ENCODE measurements around the gene HSD17B11.
"Not testable (repeated sequence)": the region's sequence is repeated elsewhere in the genome, so short reads cannot be mapped to it uniquely, and the experiment has no call there.

The HSD17B11 gene

DNA sequence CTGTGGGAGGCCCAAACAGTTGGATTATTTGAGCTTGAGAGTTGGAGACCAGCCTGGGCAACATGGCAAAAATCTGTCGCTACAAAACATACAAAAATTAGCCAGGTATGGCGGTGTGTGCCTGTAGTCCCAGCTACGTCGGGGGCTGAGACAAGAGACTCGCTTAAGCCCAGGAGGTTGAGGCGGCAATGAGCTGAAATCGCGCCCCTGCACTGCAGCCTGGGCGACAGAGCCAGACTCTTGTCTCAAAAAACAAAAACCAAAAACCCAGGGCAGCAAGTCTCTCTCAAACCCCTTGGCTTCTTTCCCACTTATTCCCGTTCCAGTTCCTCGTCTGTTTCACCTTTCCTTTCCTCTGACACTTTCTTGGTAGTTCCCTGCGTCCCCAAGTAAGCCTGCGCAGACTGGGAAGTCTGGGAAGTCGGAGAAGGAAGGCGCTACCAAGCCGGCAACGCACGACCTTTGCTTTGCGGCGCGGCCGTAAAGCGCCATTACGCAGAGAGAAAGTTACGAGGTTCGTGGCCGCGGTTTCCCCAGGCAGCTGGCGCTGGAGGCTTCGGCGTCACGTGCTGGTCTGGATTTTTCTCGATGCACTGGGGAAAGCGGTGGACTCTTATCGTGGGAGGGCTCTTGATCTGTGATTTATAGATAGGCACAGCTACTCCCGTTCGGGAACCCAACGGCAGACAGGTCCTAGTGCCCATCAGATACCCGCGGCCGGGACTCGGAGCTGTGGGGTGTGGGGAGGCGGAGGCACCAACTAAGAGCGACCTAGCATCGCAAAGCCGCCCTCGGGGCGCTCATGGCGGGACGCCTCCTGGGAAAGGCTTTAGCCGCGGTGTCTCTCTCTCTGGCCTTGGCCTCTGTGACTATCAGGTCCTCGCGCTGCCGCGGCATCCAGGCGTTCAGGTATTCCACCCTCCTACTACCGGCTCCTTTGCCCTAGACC is 31.4 kb upstream of the HSD17B11 start, which contains the start of gene NUDT9:
NUDT9 (plus strand) TSS at position 470 of the 949 bp plus-strand sequence; CDS start at position 803, 333 bp downstream.
- Histone ChIP-seq H3K9me3 (ENCODE audit: control insufficient read depth, insufficient read depth, low read length) (no peaks in the 10 kb centered on the region), H3K36me3 (ENCODE audit: control insufficient read depth, insufficient read depth, low read length) (no peaks in the 10 kb centered on the region), H3K27ac (ENCODE audit: low read length) (no peak within 1 kb of the TSS), H3K4me3 (ENCODE audit: low read length) (peak within 1 kb of the TSS; percentile 82; the same call in 1 of the 2 replicates), H3K27me3 (ENCODE audit: control insufficient read depth, insufficient read depth, low read length) (no peaks in the 10 kb centered on the region), H3K4me1 (ENCODE audit: control insufficient read depth, insufficient read depth, low read length) (peaks cover 3% of the 10 kb centered on the region; the same call in 1 of the 2 replicates)
- WGBS (ENCODE audit: insufficient coverage, insufficient read length) = no CpG with 5 or more reads among the region's 58 CpGs
- DNase-seq (ENCODE audit: low read depth, low spot score) = peak; percentile 89

DNA sequence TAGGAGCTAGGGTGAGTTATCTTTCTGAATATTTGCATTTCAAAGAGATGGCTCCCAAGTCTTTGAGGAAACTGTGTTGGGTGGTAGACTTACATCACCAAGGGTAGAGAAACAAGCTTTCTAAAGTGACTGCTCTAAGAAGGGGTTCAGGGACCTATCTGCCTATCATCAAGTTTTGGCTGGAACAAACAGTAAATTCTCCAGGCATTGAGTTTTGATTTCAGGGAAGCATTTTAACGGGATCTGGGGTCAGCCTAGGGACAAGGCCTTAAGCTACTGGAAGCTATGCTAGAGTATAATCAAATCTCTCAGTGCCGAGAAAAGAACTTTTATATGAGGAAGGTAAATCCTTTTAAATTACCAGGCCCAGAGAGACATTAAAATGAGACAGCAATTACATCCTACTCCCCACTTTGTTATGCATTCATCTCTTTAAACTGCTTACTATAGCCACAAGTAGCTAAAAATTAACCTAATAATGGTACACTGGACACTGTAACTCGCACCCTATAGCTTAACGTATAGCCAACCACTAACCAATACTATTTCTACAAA is 29.4 kb upstream of the HSD17B11 start:
- DNase-seq (ENCODE audit: low read depth, low spot score) = no peak
- no peaks in the 10 kb centered on the region for H3K27me3 ChIP-seq (ENCODE audit: control insufficient read depth, insufficient read depth, low read length)
- no CpG with 5 or more reads among the region's 4 CpGs for WGBS (ENCODE audit: insufficient coverage, insufficient read length)
- no peaks in the 10 kb centered on the region for H3K36me3 ChIP-seq (ENCODE audit: control insufficient read depth, insufficient read depth, low read length)
- H3K9me3 ChIP-seq (ENCODE audit: control insufficient read depth, insufficient read depth, low read length) = no peaks in the 10 kb centered on the region
- peaks cover 3% of the 10 kb centered on the region; the same call in 1 of the 2 replicates for H3K4me1 ChIP-seq (ENCODE audit: control insufficient read depth, insufficient read depth, low read length)
- no peak overlapping the region for H3K4me3 ChIP-seq (ENCODE audit: low read length)
- no peak overlapping the region for H3K27ac ChIP-seq (ENCODE audit: low read length)

DNA sequence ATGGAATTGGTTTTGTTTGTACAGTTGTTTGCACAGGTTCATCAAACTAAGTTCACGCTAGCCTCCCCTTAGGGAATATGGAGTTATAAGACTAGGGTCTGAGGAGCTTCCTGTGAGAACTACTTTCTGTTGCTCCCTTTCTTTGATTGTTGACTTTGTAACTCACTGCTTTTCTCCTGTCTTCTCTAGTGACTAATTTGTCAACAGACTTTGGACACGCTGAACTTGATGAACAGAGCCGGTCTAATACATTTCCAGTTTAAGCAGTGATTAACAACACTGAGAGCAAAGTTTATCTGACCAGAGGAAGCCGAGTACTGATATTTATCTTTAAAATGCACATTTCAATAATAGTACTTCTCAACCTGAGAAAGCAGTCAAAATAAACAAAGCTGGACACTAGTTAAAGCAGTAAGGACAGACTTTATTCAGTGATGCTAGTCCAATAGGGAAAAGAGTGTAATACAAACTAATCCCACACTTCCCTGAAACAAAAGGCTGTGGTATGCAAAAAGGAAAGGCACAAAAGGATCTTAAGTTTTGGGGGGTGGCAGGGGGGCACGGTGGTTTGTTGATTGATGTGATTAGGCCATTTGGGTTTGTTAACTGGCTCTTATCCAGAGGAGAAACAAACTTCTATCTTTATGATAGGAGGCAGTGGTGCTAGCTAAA is 28.7 kb upstream of the HSD17B11 start:
- Histone ChIP-seq H3K27me3 (ENCODE audit: control insufficient read depth, insufficient read depth, low read length) (no peaks in the 10 kb centered on the region), H3K4me1 (ENCODE audit: control insufficient read depth, insufficient read depth, low read length) (peaks cover 3% of the 10 kb centered on the region; the same call in 1 of the 2 replicates), H3K36me3 (ENCODE audit: control insufficient read depth, insufficient read depth, low read length) (no peaks in the 10 kb centered on the region), H3K9me3 (ENCODE audit: control insufficient read depth, insufficient read depth, low read length) (no peaks in the 10 kb centered on the region), H3K4me3 (ENCODE audit: low read length) (no peak overlapping the region), H3K27ac (ENCODE audit: low read length) (no peak overlapping the region)
- WGBS (ENCODE audit: insufficient coverage, insufficient read length) = no CpG with 5 or more reads among the region's 5 CpGs
- DNase-seq (ENCODE audit: low read depth, low spot score) = no peak

DNA sequence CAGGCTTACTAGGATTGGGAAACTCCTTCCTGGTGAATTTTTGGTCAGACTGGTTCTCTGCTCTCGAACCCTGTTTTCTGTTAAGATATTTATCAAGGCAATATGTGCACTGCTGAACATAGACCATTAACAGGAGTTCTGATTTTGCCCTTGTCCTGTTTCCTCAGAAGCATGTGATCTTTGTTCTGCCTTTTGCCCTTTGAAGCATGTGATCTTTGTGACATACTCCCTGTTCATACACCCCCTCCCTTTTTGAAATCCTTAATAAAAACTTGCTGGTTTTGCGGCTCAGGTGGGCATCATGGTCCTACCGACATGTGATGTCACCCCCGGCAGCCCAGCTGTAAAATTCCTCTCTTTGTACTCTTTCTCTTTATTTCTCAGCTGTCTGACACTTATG is 27.4 kb upstream of the HSD17B11 start:
- not testable (repeated sequence) for H3K27me3 ChIP-seq (ENCODE audit: control insufficient read depth, insufficient read depth, low read length); H3K4me3 ChIP-seq (ENCODE audit: low read length); H3K27ac ChIP-seq (ENCODE audit: low read length); H3K36me3 ChIP-seq (ENCODE audit: control insufficient read depth, insufficient read depth, low read length); H3K9me3 ChIP-seq (ENCODE audit: control insufficient read depth, insufficient read depth, low read length); H3K4me1 ChIP-seq (ENCODE audit: control insufficient read depth, insufficient read depth, low read length); DNase-seq (ENCODE audit: low read depth, low spot score)
- no CpG with 5 or more reads among the region's 4 CpGs for WGBS (ENCODE audit: insufficient coverage, insufficient read length)

DNA sequence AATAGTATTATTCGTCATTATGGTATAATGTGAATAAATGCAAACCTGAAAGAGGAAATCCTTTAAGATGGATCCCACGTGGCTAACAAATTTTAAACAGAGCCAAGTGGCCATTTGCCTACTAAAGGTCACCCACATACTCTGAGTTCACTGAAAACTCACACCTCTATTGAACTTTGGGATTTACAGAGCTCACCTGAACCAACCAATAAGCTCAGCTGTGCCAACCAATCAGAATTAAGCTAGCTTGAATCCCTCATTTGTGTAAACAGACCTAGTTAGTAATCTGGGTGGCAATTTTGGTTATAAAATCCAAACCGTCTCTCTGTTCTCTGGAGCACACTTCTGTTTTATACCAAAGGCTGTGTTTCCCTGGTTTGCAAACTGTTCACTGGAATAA is 26.0 kb upstream of the HSD17B11 start:
- no CpG with 5 or more reads among the region's 3 CpGs for WGBS (ENCODE audit: insufficient coverage, insufficient read length)
- H3K36me3 ChIP-seq (ENCODE audit: control insufficient read depth, insufficient read depth, low read length) = no peaks in the 10 kb centered on the region
- peaks cover 3% of the 10 kb centered on the region; the same call in 1 of the 2 replicates for H3K4me1 ChIP-seq (ENCODE audit: control insufficient read depth, insufficient read depth, low read length)
- H3K27ac ChIP-seq (ENCODE audit: low read length) = no peak overlapping the region
- no peaks in the 10 kb centered on the region for H3K27me3 ChIP-seq (ENCODE audit: control insufficient read depth, insufficient read depth, low read length)
- H3K4me3 ChIP-seq (ENCODE audit: low read length) = no peak overlapping the region
- no peaks in the 10 kb centered on the region for H3K9me3 ChIP-seq (ENCODE audit: control insufficient read depth, insufficient read depth, low read length)
- DNase-seq (ENCODE audit: low read depth, low spot score) = no peak

DNA sequence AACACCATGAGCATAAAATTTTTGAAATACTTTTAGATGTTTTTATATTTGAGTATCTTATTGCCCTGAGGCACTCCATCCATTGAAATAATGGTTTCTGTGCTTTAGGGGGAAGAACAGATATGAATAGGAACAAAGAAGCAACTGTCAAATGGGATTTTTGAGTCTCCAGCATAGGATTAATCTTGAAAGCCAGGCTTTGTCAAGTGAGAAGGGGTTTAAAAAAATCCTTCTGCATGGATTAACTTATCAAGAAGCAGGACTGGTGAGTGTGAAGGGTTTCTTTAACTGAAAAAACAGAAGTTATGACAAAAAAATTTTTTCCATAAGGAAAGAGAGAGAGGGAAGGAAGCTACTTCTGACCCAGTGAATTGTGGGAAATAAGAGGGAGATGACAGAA is 23.8 kb upstream of the HSD17B11 start:
- no peak for DNase-seq (ENCODE audit: low read depth, low spot score)
- H3K36me3 ChIP-seq (ENCODE audit: control insufficient read depth, insufficient read depth, low read length) = no peaks in the 10 kb centered on the region
- no peak overlapping the region for H3K4me3 ChIP-seq (ENCODE audit: low read length)
- H3K27ac ChIP-seq (ENCODE audit: low read length) = no peak overlapping the region
- no peaks in the 10 kb centered on the region for H3K4me1 ChIP-seq (ENCODE audit: control insufficient read depth, insufficient read depth, low read length)
- no peaks in the 10 kb centered on the region for H3K9me3 ChIP-seq (ENCODE audit: control insufficient read depth, insufficient read depth, low read length)
- no peaks in the 10 kb centered on the region for H3K27me3 ChIP-seq (ENCODE audit: control insufficient read depth, insufficient read depth, low read length)

DNA sequence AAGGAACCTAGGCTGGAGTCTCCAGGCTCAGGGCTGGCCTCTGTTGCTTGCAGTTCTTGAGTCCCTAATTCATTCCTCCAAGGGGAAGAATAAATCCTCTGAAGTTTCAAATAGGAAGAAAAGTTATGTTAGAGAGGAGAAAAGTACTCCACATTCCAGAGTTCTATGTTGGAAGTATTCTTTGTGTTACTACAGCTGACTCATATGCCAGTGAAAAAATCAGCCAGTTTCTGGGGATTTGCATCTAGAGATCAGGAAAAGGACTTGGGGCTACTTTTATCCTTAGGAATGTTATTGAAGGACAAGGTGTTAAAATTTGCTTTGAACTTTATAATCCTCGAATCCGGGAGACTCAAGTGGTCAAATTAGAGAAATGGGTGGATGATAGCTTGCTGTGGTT is 19.7 kb upstream of the HSD17B11 start:
- Histone ChIP-seq H3K36me3 (ENCODE audit: control insufficient read depth, insufficient read depth, low read length) (no peaks in the 10 kb centered on the region), H3K27me3 (ENCODE audit: control insufficient read depth, insufficient read depth, low read length) (no peaks in the 10 kb centered on the region), H3K4me1 (ENCODE audit: control insufficient read depth, insufficient read depth, low read length) (no peaks in the 10 kb centered on the region), H3K4me3 (ENCODE audit: low read length) (no peak overlapping the region), H3K27ac (ENCODE audit: low read length) (no peak overlapping the region), H3K9me3 (ENCODE audit: control insufficient read depth, insufficient read depth, low read length) (no peaks in the 10 kb centered on the region)
- no peak for DNase-seq (ENCODE audit: low read depth, low spot score)
- WGBS (ENCODE audit: insufficient coverage, insufficient read length) = no CpG with 5 or more reads among the region's 2 CpGs

DNA sequence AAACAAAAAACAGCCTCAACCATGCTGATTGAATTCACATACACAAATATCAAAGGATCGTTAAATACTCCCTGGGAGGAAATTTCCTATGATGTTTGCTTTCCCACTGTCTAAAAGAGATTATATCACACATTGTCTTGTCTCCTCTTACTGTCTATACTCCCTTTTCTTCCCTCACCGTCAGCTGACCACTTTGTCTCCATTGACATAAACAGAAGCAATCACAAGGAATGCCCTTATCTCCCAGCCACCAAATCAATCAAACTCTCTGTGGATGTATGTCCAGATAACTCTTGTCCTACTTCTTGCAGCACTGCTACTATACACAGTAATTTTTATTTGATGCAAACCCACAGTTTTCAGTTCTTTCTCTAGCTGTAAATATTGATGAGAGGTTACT is 19.2 kb upstream of the HSD17B11 start:
- no peaks in the 10 kb centered on the region for H3K36me3 ChIP-seq (ENCODE audit: control insufficient read depth, insufficient read depth, low read length)
- no peaks in the 10 kb centered on the region for H3K27me3 ChIP-seq (ENCODE audit: control insufficient read depth, insufficient read depth, low read length)
- no peak for DNase-seq (ENCODE audit: low read depth, low spot score)
- H3K4me3 ChIP-seq (ENCODE audit: low read length) = no peak overlapping the region
- WGBS (ENCODE audit: insufficient coverage, insufficient read length) = no CpG with 5 or more reads among the region's 2 CpGs
- H3K4me1 ChIP-seq (ENCODE audit: control insufficient read depth, insufficient read depth, low read length) = no peaks in the 10 kb centered on the region
- no peak overlapping the region for H3K27ac ChIP-seq (ENCODE audit: low read length)
- no peaks in the 10 kb centered on the region for H3K9me3 ChIP-seq (ENCODE audit: control insufficient read depth, insufficient read depth, low read length)

DNA sequence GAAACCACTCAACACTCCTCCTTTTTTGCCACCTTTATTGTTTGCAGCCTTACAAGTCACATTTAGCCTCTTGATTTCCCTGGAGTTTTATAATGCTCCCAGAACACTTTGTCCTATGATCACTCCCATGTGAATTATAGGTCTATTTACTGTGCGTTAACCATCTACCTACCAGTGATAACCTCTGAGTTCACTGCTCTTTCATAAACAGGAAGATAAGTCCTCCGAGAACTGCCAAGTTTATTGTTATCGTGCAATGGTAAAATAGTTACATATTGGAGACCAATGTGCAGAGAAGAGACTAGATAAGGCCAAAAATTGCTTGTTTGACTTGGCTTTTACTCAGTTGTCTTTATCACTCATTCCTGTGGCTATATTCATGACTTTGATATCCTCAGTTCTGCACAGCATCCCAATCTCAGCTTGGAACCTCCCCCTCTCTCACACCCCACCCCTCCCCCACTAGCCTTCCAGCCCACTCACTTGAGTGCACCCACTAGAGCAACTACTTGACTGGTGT is 18.5 kb upstream of the HSD17B11 start:
- Histone ChIP-seq H3K27me3 (ENCODE audit: control insufficient read depth, insufficient read depth, low read length) (no peaks in the 10 kb centered on the region), H3K4me3 (ENCODE audit: low read length) (no peak overlapping the region), H3K4me1 (ENCODE audit: control insufficient read depth, insufficient read depth, low read length) (no peaks in the 10 kb centered on the region), H3K9me3 (ENCODE audit: control insufficient read depth, insufficient read depth, low read length) (no peaks in the 10 kb centered on the region), H3K27ac (ENCODE audit: low read length) (no peak overlapping the region), H3K36me3 (ENCODE audit: control insufficient read depth, insufficient read depth, low read length) (no peaks in the 10 kb centered on the region)
- no CpG with 5 or more reads among the region's 3 CpGs for WGBS (ENCODE audit: insufficient coverage, insufficient read length)
- no peak for DNase-seq (ENCODE audit: low read depth, low spot score)

DNA sequence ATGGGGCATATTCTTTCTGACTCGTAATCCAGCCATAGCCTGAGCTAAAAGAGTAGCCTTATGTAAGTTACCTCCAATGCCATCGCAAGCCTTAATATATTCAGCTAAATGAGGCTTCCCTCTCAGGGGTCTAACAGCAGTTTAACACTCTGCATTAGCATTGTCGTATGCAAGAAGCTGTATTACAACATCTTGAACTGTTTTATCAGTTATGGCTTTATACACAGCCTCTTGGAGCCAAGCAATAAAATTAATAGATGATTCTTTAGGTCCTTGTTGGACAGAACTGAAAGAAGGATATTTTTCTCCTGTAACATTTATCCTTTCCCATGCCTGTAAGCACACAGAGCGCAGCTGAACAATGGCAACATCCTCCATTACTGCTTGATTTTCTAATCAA is 15.9 kb upstream of the HSD17B11 start:
- not testable (repeated sequence) for H3K27ac ChIP-seq (ENCODE audit: low read length); H3K4me3 ChIP-seq (ENCODE audit: low read length)
- no CpG with 5 or more reads among the region's 4 CpGs for WGBS (ENCODE audit: insufficient coverage, insufficient read length)

More for the DNA sequence above, 15.9 kb upstream of the HSD17B11 start:
- not testable (repeated sequence) for DNase-seq (ENCODE audit: low read depth, low spot score); H3K36me3 ChIP-seq (ENCODE audit: control insufficient read depth, insufficient read depth, low read length); H3K4me1 ChIP-seq (ENCODE audit: control insufficient read depth, insufficient read depth, low read length); H3K27me3 ChIP-seq (ENCODE audit: control insufficient read depth, insufficient read depth, low read length); H3K9me3 ChIP-seq (ENCODE audit: control insufficient read depth, insufficient read depth, low read length)

Data from iPS DF 6.9 (cell line).